Posterior vena cava (tissue), 2 donors: Measurements from ENCODE around the gene KIF20B. TPM values are rescaled to one million over a fixed set of nuclear protein-coding genes. Genes with fewer than 3 reads are reported as not detected.

Source experiments
- DNase-seq: peaks from one replicate; pipeline ENCODE4 v3.0.0-alpha.2; 2020; ENCODE audit warnings: low spot score
- intact Hi-C, 2 donors: fragments of 100-400 bp; cut with DNase I; formaldehyde crosslinking; loops; one replicate each; pipeline versions ENCODE4 v1.14.1 to v1.14.2; 2022 to 2023
- total RNA-seq, 2 donors: library from RNA; stranded (reverse); fragmentation: NEBNext Ultra II Directional; extraction: Animal tissue kit (Norgen Biotek cat#: 25700); gene quantifications; one replicate each; pipeline ENCODE4 v1.2.1, GENCODE V29; 2021
- donor health status: DM: yes; HTN: yes; CAD: no.
- donor health status: DM: yes; HTN: yes; CAD: no.

KIF20B gene
- total RNA-seq, 2 donors from 2014 or later: 3.5 to 7.7 TPM

GRCh38 chr10:89684604-89685003 lies 16.8 kb upstream of the KIF20B start:
- intact Hi-C loops: no loop called here
- no peak for DNase-seq

GRCh38 chr10:89685936-89686335 lies 15.5 kb upstream of the KIF20B start:
- DNase-seq: no peak
- intact Hi-C loops: no loop called here

GRCh38 chr10:89690027-89690426 lies 11.4 kb upstream of the KIF20B start:
- no peak for DNase-seq
- intact Hi-C loops: no loop called here

- intact Hi-C loops: no loop called here
Observed at GRCh38 chr10:89692416-89692815, 9.0 kb upstream of the KIF20B start.

GRCh38 chr10:89693176-89693575 lies 8.2 kb upstream of the KIF20B start:
- intact Hi-C loops: no loop called here
- no peak for DNase-seq

More at GRCh38 chr10:89692416-89692815, 9.0 kb upstream of the KIF20B start:
- DNase-seq: no peak

- intact Hi-C loops: no loop called here
Observed at GRCh38 chr10:89695307-89695706, 6.1 kb upstream of the KIF20B start.

GRCh38 chr10:89697946-89698345 lies 3.4 kb upstream of the KIF20B start:
- no peak for DNase-seq
- intact Hi-C loops: no loop called here

More at GRCh38 chr10:89695307-89695706, 6.1 kb upstream of the KIF20B start:
- no peak for DNase-seq

GRCh38 chr10:89699581-89700064 lies 1.8 kb upstream of the KIF20B start:
- DNase-seq: no peak
- intact Hi-C loops: no loop called here

- DNase-seq: no peak
- intact Hi-C loops: no loop called here
Observed at GRCh38 chr10:89700923-89701241, 508 bp upstream of the KIF20B start.

GRCh38 chr10:89702121-89702480 lies 711 bp downstream of the KIF20B start:
- no peak for DNase-seq
- intact Hi-C loops: no loop called here

- intact Hi-C loops: no loop called here
- no peak for DNase-seq
Observed at GRCh38 chr10:89705466-89705865, 4.1 kb downstream of the KIF20B start.

GRCh38 chr10:89706011-89706410 lies 4.6 kb downstream of the KIF20B start:
- no peak for DNase-seq
- intact Hi-C loops: no loop called here

- intact Hi-C loops: no loop called here
- DNase-seq: no peak
Observed at GRCh38 chr10:89707372-89707771, 6.0 kb downstream of the KIF20B start.

- no peak for DNase-seq
- intact Hi-C loops: no loop called here
Observed at GRCh38 chr10:89710753-89711152, 9.4 kb downstream of the KIF20B start.

- intact Hi-C loops: loop anchor here in 1 of 2 donors (5.0 kb wide), 1 partner anchor 318 kb away; no protein-coding TSS in a partner anchor
- no peak for DNase-seq
Observed at GRCh38 chr10:89734616-89735015, 33.2 kb downstream of the KIF20B start.

GRCh38 chr10:89738551-89739209 lies 37.3 kb downstream of the KIF20B start:
- intact Hi-C loops: loop anchor here in 1 of 2 donors (5.0 kb wide), 1 partner anchor 314 kb away; no protein-coding TSS in a partner anchor
- no peak for DNase-seq

- intact Hi-C loops: no loop called here
- DNase-seq: no peak
Observed at GRCh38 chr10:89741126-89741762, 39.9 kb downstream of the KIF20B start.

- intact Hi-C loops: no loop called here
- no peak for DNase-seq
Observed at GRCh38 chr10:89744026-89744425, 42.6 kb downstream of the KIF20B start.

- no peak for DNase-seq
- intact Hi-C loops: no loop called here
Observed at GRCh38 chr10:89745903-89746302, 44.5 kb downstream of the KIF20B start.

- intact Hi-C loops: no loop called here
- DNase-seq: no peak
Observed at GRCh38 chr10:89750441-89750840, 49.1 kb downstream of the KIF20B start.

GRCh38 chr10:89755374-89755773 lies 54.0 kb downstream of the KIF20B start:
- DNase-seq: no peak
- intact Hi-C loops: no loop called here
